Activated T-cell treated with anti-CD3 and anti-CD28 coated beads, Interleukin-2, amount 50 U/mL, for 1 hour (primary cell): ENCODE results near the gene MYBBP1A.
"Not testable (repeated sequence)": the region's sequence is repeated elsewhere in the genome, so short reads cannot be mapped to it uniquely, and the experiment has no call there.

ENCODE experiments used
- DNase-seq: peaks from one replicate; pipeline ENCODE4 v3.0.0-alpha.2; 2020

The MYBBP1A gene

GRCh38 chr17:4554997-4555799, at the start of gene MYBBP1A:
Gene MYBBP1A (minus strand): TSS chr17:4555384. CDS start chr17:4555324, 60 bp downstream.
- peak; percentile 94 for DNase-seq

- DNase-seq = not testable (repeated sequence)
These were observed 49.6 kb upstream of the MYBBP1A start for GRCh38 chr17:4604736-4605135.

GRCh38 chr17:4604111-4604644, 49.0 kb upstream of the MYBBP1A start:
- no peak for DNase-seq

GRCh38 chr17:4602041-4602440, 46.9 kb upstream of the MYBBP1A start:
- no peak for DNase-seq

GRCh38 chr17:4601326-4601725, 46.1 kb upstream of the MYBBP1A start:
- DNase-seq = no peak

- no peak for DNase-seq
These were observed 45.4 kb upstream of the MYBBP1A start for GRCh38 chr17:4600563-4600962.

- DNase-seq = no peak
These were observed 44.5 kb upstream of the MYBBP1A start for GRCh38 chr17:4599505-4600281.

GRCh38 chr17:4598776-4599504, 43.8 kb upstream of the MYBBP1A start:
- no peak for DNase-seq

- no peak for DNase-seq
These were observed 42.8 kb upstream of the MYBBP1A start for GRCh38 chr17:4597975-4598374.

- no peak for DNase-seq
These were observed 41.6 kb upstream of the MYBBP1A start for GRCh38 chr17:4596636-4597380.

GRCh38 chr17:4595685-4596342, 40.6 kb upstream of the MYBBP1A start:
- DNase-seq = not testable (repeated sequence)

- DNase-seq = peak; percentile 41
These were observed 39.9 kb upstream of the MYBBP1A start for GRCh38 chr17:4594931-4595684.

GRCh38 chr17:4594406-4594805, 39.2 kb upstream of the MYBBP1A start:
- no peak for DNase-seq

GRCh38 chr17:4593021-4593421, 37.8 kb upstream of the MYBBP1A start:
- no peak for DNase-seq

GRCh38 chr17:4592240-4593005, 37.2 kb upstream of the MYBBP1A start:
- no peak for DNase-seq

- no peak for DNase-seq
These were observed 36.3 kb upstream of the MYBBP1A start for GRCh38 chr17:4591529-4591928.

- DNase-seq = no peak
These were observed 35.8 kb upstream of the MYBBP1A start for GRCh38 chr17:4590981-4591453.

- not testable (repeated sequence) for DNase-seq
These were observed 34.9 kb upstream of the MYBBP1A start for GRCh38 chr17:4590042-4590441.

- DNase-seq = no peak
These were observed 33.9 kb upstream of the MYBBP1A start for GRCh38 chr17:4588898-4589625.
